OCI-M2 (cell line): ENCODE measurements around the gene CATSPER4.
A peak's percentile ranks its signal among the peaks of the same experiment; 100 is the strongest.

ENCODE experiments used
- DNase-seq: peaks from one replicate; lab custom pipeline; 2025; ENCODE audit not compliant: unreplicated experiment; lab: John Stamatoyannopoulos, UW

The CATSPER4 gene

DNA sequence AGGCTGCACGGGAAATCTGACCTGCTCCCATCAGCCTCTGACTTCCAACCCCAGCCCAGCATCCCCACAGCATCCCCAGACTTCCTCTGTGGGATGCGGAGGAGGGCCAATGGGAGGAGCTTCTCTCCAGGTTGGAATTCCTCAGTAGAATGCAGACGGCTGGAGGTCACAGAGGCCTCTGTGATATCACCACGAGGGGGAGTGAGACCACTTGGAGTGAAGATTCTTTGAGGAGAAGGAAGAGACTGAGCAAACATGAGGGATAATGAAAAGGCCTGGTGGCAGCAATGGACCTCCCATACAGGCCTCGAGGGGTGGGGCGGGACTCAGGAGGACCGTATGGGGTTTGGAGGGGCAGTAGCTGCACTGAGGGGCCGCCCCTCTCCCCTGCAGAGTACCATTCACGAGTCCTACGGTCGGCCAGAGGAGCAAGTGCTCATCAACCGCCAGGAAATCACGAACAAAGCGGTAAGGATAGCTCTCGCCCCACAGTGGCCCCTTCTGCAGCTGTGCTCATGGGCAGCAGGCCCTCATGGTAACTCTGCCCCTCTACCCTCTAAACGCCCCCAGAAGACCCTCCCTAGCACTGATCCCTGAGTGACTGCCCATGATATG, at the start of gene CATSPER4:
CATSPER4 (plus strand) TSS at position 230 of the 615 bp plus-strand sequence; CDS start at position 256, 26 bp downstream.
- DNase-seq = no peak

DNA sequence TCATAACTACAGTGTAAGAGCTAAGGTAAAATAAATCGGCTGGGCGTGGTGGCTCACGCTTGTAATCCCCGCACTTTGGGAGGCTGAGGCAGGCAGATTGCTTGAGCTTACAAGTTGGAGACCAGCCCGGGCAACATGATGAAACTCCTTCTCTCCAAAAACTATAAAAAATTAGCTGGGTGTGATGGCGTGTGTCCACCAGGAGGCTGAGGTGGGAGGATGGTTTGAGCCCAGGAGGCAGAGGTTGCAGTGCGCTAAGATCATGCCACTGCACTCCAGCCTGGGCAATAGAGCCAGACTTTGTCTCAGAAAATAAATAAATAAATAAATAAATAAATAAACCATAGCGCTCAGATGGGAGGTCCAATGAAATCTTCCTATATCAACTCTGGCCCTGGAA, 48.2 kb upstream of the CATSPER4 start:
- DNase-seq = no peak

DNA sequence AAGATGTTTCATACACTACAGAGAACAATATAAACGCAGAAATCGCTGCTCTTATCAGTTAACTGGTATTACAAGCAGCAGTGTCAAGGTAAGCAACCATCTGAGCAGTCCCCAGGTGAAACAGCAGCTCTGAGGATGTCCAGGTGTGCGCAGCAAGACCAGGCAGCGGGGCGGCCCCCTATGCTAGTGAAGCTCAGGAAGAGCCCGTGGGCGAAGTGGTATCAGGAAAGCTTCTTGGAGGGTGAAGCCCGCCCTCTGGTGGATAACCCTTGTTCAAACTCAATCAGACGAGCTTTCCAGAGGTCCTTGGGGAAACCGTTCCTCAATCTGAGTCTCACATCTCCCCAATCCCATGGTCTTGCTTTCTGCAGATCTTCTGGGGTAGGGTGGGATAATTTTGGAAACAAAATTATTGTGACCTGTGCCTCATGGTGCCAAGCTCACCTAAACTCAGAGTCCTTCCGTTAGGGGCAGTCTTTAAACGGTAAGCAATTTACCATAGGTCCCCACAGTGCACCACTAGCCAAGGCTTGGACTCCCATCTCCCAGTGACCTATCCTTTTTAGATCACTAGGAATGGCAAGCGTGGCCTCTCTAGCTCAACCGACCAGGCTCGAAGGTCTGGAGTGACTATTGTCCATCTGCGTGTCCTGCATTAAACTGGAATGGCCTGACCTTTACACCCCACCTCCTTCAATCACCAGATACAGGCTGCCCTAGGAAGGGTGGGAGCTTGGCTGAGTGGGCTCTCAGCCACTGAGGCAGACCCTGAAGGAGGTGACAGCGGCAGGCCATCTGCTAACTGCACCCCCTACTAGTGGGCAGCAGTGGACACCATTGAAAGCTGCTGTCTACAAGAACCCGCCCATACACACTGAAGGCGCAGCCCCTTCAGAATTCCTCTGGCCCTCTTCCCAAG, 45.1 kb upstream of the CATSPER4 start:
- DNase-seq = peak; percentile 36

DNA sequence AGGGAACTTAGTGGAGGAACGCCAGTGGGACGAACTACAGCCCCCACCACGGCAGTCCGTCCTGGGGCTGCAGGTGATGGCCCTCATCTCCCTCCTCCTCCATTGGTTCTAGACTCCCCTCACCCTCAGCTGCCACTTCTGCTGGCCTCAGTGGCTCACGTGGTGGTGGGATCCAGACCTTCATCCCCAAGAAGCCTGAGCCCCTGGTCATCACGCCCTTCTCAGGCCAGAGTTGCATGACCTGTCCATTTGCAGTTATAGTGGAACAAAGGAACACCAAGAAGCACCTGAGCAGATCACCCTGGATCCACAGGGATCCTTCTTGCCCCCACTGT, 44.5 kb upstream of the CATSPER4 start:
- no peak for DNase-seq

DNA sequence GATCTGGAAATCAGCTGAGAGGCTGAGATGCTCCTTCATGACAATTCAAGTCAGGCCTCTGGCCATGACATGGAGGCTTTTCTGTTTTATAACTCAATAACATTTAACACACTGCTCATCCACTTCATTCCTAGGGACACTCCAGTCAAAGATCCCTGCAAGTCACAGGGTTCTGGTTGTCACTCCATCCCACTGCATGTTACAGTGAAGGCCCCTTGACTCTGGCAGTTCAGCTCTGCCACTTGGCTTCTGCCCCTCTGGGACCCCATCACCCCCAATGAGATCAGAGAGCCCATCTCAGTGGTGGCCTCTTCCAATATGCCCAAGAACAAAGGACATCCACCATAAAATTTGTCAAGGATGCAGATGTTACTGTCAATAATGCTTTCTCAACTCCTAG, 41.5 kb upstream of the CATSPER4 start:
- DNase-seq = no peak

DNA sequence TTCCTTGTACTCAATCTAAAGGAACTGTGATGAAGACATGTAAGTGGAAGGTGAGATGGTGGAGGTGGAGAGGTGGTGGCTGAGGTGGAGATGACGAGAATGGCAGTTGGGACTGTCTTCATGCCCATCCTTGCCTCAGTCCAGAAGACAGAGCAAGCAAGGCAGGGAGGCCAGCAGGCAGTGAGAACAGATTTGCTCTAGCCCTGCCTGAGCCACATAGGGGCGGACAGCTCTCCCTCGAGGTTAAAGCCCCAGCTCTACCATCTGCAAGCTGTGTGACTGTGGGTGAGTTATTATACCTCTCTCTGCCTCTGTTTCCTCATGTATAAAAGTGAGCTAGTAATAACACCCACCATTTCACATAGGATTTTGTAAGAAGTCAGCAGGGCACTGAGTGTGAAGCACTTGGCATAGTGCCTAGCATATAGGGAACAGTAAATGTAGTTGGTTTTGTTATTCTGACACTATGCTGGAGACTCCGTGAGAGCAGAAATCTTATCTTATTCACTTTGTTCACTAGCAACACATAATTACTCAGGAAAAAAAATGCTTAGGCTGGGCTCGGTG, 36.4 kb upstream of the CATSPER4 start:
- no peak for DNase-seq

DNA sequence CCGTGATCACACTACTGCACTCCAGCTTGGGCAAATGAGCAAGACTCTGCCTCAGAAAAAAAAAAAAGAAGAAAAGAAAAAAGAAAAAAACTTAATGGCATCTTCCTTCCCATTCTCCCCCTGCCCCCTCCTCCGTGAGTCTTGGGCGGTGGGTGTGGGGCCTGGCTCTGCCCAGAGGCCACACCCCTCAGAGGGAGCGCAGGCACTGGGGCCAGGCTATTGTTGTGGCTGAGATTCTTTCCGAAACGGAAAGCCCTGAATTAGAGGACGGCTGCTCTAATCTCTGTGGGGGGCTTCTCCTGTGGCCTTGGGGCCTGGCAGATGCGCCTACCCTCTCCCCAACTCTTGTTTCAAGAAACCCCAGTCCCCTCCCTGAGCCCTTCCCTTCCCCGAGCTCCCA, 35.7 kb upstream of the CATSPER4 start:
- DNase-seq = no peak

DNA sequence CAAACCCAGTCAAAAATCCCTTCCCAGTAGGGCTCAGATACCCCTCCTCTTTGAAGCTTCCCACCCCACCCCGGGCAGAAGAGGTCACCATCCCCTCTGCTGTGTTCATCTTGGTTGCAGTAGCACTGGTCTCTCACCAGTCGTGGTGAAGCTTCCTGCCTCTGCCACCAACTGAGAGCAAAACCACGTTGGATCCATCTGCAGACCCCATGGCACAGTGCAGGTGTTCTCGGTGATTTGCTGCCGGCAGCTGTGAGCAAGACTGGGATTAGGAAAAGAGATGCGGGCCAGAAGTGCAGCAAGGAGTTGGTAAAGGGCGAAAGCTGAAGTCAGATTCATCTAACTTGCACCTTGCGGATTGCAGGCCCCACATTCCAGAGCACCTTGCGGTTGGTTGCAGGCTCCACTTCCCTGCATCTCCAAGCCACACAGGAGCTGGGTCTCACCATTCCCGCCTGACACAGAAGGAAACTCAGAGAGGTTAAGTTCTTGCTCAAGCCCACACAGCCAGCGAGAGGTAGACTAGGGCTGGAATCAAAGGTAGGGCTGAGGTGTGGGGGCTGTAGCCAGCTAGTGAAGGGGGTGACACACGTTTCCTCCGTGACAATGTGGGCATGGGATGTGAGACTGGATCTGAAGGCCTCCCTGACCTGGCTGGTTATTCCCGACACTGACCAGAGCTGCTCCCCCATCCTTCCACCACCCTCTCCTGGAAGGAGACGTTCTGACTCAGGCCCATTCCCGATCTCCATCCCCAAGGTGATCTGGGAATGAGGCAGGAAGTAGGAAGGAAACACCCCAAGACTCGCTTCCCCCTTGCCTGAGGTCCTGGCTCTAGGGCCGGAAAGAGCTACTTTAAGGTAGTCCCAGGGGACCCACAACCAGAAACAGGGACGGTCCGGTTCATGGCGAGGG, 34.8 kb upstream of the CATSPER4 start:
- no peak for DNase-seq

DNA sequence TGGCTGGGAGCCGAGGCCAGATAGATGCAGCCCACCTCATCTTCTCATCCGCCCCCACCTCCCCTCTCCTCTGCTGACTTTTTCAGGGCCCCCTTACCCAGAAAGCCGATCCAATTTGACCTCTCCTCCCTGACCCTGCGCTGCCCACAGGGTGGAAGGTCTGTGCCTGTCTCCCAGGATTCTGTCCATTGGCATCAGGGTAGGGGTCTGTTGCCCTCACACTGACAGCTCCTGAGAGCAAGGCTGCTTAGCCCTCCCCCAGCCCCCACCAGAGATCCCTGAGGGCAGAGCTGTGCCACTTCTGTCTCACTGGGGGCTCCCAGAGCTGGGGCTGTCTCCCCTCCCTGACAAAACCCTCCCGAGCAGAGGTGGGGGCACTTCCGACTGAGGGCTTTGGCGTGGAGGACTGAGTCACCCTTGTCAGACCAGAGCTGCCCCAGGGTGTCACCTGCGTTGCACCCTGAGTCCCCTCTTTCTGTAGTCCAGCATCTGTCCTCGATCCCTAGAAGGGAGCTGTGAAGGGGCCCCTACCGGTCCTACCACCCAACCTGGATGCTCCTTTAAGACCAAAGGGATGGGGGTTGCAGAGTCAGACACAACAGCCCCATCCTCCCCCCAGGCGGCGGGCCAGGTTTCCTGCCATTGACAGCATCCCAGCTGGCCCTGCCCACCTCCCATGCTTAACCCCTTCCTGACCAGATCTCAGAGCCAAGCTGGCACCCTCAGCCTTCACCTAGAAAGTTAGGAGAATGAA, 33.9 kb upstream of the CATSPER4 start:
- no peak for DNase-seq

DNA sequence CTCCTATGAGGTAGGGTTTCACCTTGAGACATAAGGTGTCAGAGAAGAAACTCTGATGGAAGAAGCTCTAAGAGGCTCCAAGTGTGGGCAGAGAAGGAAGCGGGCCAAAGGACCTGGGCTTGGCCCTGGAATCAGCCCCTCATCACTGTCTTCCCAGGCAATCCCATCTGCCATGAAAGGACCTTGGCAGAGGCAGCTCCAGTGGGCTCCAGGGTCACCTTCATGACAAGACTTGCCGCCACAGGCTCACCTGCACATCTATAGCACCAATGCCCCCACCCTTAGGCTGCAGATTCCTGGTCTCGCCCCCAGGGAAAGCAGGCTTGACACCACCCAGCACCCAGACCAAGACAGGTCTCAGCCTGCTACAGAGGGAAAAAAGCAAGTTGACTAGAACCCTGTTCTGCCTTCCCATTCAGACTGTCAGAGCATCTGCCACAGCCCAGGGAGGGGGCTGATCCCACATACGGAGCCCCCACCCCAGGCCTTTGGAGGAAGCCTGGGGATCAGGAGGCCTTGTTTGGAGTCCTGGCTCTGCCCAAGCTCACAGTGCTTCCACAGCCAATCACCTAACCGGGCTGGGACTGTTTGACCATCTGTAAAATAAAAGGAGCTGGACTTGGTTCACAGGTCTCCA, 32.0 kb upstream of the CATSPER4 start:
- no peak for DNase-seq

DNA sequence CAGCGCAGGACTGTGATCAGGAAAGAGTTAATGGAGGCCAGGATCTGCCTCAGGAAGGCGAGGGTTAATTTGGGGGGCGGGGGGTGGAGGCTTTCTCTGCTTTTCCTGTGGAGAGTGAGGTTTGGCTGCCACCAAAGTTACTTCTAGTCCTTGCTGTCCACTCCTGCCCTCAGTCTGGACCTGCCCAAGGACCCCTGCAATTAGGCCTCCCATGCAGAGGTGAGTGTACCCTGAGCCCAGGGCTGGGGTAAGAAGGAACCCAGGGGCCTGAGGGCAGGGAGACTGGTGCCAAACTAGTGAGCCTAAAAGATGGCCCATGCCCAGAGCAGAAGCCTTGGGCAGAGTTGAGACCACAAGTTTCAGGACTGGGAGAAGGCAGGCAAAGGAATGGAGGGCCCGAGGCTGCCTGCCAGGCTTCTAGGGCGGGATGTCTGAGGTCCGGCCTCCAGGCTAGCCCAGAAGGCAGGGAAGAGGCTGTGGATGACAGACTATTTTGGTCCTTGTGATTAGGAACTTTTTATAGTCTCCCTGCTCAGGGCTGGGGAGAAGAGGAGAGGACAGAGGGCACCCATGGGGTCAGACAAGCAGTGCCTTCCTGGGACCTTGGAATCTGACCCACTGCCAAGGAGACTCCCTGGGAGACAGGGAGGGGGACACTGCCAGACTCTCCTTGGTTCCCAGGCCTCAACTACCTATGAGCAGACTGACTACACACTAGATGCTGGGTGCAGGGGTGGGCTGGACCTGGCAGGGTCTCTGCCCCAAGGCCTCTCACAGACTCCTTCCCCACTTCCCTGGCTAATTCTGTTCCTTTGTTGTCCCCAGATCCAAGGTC, 31.3 kb upstream of the CATSPER4 start, which contains the start of gene FAM110D:
FAM110D (plus strand) TSS at position 172 of the 835 bp plus-strand sequence. CDS start 2,213 bp downstream, outside the sequence.
- DNase-seq = no peak

DNA sequence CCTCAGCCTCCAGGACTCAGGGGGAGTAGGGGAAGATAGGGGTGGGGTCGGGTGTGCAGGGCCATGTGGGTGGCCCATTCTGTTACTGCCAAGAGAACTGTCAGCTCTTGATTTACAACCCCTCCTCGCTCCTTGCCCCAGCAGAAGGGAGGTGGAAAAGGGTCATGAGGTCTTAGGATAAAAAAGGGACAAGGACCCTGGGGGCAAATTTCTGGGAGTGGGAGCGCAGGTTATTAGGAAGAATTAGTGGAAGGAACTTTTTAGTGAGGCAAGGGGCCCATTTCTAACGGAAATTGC, 30.7 kb upstream of the CATSPER4 start:
- no peak for DNase-seq

DNA sequence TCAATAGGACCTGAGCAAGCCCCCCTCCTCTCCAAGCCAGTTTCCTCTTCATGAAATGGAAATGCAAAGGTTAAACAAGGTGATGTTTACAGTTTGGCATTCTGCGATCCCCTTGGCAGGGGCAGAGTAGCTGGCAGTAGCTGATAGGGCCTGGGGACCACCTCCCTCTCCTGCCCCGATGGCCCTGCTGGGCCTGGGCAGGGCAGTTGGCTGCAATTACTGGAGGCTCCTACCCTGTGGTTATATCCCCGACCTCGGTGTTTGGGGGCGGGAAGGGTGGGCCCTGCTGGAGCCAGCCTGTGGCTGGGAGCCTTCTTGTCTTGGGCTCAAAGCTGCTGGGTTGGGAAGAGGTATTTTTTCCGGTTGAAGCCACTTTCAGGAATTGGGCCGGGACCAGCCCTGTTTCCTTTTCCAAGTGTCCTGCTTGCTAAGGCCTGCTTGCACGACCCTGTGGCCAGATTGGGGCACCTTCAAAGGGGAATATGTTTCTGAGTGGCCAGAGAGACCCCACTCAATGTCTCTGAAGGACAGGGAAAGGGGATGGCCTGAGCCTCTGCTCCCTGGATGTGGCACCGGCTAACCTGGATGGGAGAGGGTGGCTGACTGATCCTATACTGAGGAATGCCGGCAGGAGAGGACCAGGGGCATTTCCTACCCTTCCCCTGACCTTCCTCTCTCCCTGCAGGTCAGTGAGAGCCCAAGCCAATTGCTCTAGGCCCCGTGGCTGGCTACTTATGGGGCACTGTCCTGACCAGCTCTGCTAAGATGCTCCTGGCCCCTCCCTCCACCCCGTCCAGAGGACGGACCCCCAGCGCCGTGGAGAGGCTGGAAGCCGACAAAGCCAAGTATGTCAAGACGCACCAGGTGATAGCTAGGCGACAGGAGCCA, 29.6 kb upstream of the CATSPER4 start:
- DNase-seq = no peak

DNA sequence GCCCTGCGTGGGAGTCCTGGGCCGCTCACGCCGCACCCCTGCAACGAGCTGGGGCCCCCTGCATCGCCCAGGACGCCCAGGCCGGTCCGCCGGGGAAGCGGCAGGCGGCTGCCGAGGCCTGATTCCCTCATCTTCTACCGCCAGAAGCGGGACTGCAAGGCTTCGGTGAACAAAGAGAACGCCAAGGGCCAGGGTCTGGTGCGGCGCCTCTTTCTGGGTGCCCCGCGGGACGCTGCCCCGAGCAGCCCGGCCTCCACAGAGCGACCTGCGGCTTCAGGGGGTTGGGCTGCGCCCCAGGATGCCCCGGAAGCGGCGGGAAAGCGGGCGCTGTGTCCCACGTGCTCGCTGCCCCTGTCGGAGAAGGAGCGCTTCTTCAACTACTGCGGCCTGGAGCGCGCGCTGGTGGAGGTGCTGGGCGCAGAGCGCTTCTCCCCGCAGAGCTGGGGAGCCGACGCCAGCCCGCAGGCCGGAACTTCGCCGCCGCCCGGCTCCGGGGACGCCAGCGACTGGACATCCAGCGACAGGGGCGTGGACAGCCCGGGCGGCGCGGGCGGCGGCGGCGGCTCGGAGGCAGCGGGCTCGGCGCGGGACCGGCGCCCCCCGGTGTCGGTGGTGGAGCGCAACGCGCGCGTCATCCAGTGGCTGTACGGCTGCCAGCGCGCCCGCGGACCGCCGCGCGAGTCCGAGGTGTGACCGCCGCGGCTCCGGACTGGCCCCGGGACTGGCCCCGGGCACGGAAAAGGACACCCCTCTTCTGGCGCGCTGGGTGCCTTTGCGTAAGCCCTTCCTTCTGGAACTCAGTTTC, 28.8 kb upstream of the CATSPER4 start:
- no peak for DNase-seq

DNA sequence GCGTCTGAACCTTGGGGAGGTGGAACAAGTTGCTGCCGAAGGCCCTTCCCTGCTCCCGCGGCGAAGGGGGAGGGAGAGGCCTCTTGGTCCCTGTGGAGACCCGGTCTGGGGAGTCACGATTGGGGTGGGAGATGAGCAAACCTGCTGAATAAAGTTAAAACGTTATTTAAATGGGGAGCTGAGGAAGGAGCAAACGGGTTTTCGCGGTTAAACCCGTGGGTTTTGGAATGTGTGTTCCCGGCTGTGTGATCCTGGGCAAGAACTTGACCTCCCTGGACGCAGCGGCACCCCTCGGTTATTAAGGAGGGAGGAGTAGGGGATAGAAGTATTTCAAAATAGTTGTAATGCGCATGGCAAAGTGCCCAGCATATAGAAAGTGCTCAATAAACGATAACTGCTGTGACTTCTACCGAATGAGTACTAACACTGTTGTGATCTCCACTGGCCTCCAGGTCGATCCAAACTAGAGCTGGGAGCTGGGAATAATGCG, 28.1 kb upstream of the CATSPER4 start:
- DNase-seq = no peak

DNA sequence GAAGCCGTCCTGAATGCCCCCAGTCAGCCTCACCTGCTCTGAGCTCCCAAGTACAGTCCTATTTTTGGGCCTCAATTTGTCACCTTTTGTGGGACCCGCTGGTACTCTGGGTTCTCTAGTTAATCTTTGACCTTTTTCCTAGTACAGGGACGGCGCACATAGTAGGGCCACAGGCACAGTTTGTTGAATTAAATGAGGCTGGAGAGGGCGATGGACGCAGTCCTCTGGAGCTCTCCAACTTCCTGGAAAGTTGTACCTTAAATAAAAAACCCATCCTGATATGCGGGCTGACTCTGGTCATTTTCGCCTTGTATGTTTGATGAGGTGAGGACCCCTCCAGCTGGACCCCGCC, 26.7 kb upstream of the CATSPER4 start:
- no peak for DNase-seq
